Occipital lobe (tissue), 2 donors: ENCODE measurements around the gene C1orf146. TPM values are rescaled to one million over a fixed set of nuclear protein-coding genes. Genes with fewer than 3 reads are reported as not detected.
"Not testable (repeated sequence)": the region's sequence is repeated elsewhere in the genome, so short reads cannot be mapped to it uniquely, and the experiment has no call there.

Experiments
- DNase-seq: peaks from one replicate; lab custom pipeline; 2025; lab: John Stamatoyannopoulos, UW
- total RNA-seq: library from RNA; depleted of rRNA; stranded (reverse); fragments of >200 nt; gene quantifications from one replicate; pipeline ENCODE4 v1.2.3, GENCODE V29; 2014

The C1orf146 gene
- total RNA-seq, 1 donor from 2014 or later: not detected

DNA sequence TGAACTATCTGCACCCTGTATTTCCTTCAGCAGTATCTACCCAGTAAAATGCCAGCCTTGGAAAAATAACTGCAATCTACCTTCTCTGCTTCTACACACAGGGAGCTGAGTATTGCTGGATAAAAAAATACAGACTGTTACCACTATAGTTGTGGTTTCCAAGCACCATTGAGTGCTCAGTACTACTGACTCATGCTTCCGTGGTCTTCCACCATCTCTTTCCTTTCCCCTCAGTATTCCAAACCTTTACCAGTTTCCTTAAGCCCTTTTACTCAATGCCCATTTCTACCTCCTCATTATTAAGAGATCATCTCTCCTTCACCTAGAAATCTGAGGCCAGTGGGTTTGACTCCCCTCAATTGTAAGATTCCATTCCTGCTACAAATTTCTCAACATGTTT lies 57.2 kb downstream of the C1orf146 start:
- no peak for DNase-seq

DNA sequence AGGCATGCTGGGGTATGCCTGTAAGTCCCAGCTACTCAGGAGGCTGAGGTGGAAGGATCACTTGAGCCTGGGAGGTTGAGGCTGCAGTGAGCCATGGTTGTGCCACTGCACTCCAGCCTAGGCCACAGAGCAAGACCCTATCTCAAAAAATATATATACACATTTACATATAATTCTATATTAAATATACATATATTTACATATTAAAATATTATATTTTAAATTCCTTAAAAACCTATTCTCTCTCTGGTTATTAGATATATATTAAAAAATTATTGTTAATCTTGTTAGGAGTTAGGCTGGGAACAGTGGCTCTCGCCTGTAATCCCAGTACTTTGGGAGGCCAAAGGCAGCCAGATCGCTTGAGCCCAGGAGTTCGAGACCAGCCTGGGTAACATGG lies 58.4 kb downstream of the C1orf146 start:
- DNase-seq: no peak

DNA sequence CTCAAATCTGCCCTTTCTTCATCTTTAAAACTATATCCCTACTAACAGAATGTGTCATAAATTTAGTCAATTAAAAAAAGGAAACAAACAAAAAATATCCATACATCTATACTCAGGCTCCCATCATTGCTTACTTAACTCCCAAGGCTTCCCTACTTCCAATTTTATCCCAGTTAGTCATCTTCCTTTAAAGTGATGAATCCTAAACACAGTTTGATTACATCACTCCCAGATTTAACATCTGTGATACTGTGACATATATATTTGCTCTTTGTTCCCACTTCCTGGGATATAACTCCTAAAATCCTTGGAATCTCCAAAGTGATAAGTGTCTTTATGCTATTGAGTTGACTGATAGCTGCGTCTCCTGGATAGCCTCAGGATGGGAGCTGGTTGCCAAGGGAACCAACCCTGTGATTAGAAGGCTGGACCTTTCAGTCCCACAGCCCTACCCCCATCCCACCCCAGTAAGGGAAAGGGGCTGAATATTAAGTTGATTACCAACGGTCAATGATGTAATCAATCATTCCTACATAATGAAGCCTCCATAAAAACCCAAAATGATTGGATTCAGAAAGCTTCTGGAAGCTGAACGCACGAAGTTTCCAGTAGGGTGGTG lies 59.5 kb downstream of the C1orf146 start:
- no peak for DNase-seq

DNA sequence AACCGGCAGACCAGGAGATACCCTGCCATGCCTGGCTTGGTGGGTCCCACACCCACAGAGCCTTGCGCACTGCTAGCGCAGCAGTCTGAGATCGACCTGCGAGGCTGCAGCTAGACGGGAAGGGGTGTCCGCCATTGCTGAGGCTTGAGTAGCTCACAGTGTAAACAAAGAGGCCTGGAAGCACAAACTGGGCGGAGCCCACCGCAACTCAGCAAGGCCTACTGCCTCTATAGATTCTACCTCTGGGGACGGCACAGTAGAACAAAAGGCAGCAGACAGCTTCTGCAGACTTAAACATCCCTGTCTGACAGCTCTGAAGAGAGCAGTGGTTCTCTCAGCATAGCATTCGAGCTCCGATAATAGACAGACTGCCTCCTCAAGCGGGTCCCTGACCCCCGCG lies 62.1 kb downstream of the C1orf146 start:
- DNase-seq: not testable (repeated sequence)

DNA sequence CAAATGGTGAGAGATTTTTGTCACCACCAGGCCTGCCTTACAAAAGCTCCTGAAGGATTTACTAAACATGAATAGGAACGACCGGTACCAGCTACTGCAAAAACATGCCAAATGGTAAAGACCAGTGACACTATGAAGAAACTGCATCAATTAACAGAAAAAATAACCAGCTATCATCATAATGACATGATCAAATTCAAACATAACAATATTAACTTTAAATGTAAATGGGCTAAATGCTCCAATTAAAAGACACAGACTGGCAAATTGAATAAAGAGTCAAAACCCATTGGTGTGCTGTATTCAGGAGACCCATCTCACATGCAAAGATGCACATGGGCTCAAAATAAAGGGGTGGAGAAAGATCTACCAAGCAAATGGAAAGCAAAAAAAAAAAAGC lies 63.7 kb downstream of the C1orf146 start:
- not testable (repeated sequence) for DNase-seq

DNA sequence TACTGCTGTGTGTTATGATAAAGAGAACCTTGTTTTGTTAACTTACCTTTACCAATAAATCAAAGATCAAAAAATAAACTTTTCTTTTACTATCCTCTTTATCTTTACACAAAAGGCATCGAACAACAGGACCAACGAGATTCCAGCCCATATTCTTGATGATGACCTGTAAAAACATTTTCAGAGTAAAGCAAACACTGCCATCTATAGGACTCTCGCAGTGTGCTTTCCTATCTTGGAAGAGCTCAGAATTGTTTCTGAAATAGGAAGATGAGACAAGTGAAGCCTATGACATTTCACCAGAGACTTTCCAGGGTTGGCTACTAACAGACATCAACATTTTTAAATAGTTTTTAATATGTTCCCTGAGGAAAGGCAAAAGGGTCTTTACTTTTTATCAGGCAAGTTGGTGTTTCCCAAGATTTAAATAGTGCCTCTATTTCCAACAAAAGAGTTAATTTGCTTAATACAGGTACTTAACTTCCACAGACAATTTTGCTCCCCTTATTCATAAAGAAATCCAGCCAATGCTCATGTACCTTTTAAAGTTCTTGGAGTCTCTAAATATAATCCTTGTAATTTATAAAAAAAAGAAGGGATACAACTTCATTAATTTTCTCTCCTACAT lies 73.8 kb downstream of the C1orf146 start:
- no peak for DNase-seq

Other genes with a start within 250 kb of the C1orf146 start
- gene EPHX4, start 187.9 kb upstream of the C1orf146 start, total RNA-seq: 17.2 TPM
- gene SETSIP, start 142.5 kb upstream of the C1orf146 start, total RNA-seq: 0.47 TPM
- gene BTBD8, start 137.6 kb upstream of the C1orf146 start, total RNA-seq: 93.1 TPM
- gene GLMN, start 81.1 kb downstream of the C1orf146 start, total RNA-seq: 42.6 TPM
- gene RPAP2, start 81.1 kb downstream of the C1orf146 start, total RNA-seq: 41.5 TPM